ENCODE measurements around the gene CDKN2AIPNL.
"Not testable (repeated sequence)": the region's sequence is repeated elsewhere in the genome, so short reads cannot be mapped to it uniquely, and the experiment has no call there.

Gene CDKN2AIPNL

DNA sequence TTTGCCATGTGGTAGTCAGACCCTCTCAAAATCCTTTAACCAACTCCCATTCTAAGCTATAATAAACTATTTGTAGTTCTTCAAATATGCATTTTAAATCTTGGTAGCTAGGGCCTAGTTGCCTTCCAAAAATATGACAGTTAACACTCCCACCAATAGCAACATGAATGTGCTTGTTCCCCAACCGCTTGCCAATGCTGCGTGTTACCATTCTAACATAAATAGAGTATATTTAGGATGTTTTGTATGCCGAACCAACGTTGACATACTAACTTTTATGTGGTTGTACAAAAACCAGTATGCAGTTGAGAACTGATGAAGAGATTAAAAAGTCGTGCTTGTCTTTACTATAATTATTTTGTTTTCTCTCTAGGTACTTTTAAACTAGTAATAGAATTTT, 31.3 kb downstream of the CDKN2AIPNL start:
- DNase-seq (ENCODE audit: extremely low read depth, low read depth) = no peak
- TF ChIP-seq, protein P1, sequence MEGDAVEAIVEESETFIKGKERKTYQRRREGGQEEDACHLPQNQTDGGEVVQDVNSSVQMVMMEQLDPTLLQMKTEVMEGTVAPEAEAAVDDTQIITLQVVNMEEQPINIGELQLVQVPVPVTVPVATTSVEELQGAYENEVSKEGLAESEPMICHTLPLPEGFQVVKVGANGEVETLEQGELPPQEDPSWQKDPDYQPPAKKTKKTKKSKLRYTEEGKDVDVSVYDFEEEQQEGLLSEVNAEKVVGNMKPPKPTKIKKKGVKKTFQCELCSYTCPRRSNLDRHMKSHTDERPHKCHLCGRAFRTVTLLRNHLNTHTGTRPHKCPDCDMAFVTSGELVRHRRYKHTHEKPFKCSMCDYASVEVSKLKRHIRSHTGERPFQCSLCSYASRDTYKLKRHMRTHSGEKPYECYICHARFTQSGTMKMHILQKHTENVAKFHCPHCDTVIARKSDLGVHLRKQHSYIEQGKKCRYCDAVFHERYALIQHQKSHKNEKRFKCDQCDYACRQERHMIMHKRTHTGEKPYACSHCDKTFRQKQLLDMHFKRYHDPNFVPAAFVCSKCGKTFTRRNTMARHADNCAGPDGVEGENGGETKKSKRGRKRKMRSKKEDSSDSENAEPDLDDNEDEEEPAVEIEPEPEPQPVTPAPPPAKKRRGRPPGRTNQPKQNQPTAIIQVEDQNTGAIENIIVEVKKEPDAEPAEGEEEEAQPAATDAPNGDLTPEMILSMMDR (IDR thresholded peaks at IDR 0.05; ENCODE audit: low read depth, low read length) = no peak

DNA sequence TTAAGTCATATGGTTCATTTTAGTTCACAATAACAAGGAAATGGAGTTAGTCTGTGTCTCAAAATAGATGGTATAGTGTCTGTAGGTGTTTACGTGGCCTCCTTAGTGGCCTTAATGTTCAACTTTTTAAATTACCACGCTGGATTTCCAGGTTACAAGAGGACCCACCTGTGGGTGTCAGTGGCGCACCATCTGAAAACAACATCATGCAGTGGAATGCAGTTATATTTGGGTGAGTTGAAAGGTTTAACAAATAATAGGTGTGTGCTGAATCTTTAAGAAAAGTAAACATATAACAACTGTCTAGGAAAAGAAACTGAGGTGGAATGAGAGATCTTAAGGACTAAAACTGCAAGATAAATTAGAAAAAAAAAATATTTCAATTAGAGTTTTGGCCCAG, 37.4 kb downstream of the CDKN2AIPNL start:
- TF ChIP-seq, protein P1 (IDR thresholded peaks at IDR 0.05; ENCODE audit: low read depth, low read length) = no peak
- DNase-seq (ENCODE audit: extremely low read depth, low read depth) = no peak

DNA sequence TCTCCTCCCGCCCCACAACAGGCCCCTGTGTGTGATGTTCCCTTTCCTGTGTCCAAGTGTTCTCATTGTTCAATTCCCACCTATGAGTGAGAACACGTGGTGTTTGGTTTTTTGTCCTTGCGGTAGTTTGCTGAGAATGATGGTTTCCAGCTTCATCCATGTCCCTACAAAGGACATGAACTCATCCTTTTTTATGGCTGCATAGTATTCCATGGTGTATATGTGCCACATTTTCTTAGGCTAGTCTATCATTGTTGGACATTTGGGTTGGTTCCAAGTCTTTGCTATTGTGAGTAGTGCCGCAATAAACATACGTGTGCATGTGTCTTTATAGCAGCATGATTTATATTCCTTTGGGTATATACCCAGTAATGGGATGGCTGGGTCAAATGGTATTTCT, 38.0 kb downstream of the CDKN2AIPNL start:
- DNase-seq (ENCODE audit: extremely low read depth, low read depth) = not testable (repeated sequence)

DNA sequence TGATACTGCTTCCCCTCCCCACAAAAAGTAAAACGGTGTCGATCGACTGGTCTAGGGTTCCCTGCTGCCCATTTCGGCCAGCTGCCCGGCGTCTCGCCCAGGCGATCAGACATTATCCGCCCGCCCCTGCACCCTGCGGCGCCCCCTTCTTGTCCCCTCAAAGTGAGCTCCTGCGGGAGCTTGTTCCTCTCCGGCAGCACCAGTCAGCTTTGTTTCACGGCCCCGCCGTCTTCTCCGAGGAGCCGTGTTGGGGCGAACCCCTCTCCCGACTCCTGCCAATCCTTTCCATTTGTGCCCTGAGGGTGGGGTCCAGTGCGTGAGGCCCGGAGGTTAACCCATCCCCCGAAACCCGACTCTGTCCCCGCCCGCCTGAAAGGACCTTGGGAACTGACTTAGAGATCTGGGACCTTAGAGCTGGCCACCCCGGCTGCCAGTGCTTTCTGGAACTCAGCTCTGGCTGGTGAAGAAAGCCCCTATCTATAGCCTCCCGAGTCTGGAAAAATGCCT, 39.8 kb downstream of the CDKN2AIPNL start:
- TF ChIP-seq, protein P1 (IDR thresholded peaks at IDR 0.05; ENCODE audit: low read depth, low read length) = no peak
- DNase-seq (ENCODE audit: extremely low read depth, low read depth) = peak; percentile 29

DNA sequence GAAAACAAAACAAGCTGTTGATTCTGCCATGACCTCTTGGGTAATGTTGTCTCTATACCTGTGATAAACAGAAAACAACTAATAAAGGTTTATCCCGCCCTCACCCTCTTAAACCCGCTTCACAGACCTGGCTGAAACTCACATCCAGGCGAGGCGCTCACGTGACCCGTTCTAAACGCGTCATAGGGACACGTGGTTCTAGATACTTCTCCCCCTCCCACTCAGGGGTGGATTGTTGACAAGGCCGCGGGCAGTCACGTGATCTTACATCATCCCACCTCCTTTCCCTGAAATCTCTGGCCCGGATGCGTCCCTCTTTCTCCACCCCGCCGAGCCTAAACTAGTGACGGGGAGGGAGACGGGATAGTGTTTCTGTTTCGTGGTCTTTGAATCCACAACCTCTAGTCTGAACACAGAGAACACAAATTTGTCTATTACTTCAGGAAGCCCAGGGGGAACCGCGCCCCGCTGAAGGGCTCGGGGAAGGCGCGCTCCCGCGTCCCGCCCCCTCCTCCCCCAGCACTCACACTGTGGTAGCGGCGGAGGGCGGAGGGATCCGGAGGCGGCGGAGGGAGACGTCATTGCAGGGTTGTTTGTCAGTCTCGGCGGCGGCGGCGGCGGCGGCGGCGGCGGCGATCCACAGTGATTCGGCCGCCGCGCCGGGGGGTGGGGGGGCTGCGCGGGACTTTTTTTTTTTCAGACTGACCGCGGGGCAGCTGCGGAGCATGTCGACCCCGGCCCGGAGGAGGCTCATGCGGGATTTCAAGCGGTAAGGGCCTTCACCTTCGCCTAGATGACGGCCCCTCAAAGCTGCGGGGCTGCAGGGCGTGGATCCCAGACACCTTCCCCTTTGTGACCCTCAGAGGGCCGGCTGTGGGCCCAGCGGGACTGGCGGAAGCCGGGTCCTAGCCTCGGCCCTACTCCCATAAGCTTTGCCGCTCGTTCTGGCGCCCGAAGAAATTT, 40.5 kb downstream of the CDKN2AIPNL start, which contains the start of gene UBE2B:
Gene UBE2B, plus strand, starts transcription at position 699 of the 963 bp plus-strand sequence. Its CDS starts 27 bp downstream, at position 726.
- DNase-seq (ENCODE audit: extremely low read depth, low read depth) = peak; percentile 100
- TF ChIP-seq, protein P1 (IDR thresholded peaks at IDR 0.05; ENCODE audit: low read depth, low read length) = no peak

DNA sequence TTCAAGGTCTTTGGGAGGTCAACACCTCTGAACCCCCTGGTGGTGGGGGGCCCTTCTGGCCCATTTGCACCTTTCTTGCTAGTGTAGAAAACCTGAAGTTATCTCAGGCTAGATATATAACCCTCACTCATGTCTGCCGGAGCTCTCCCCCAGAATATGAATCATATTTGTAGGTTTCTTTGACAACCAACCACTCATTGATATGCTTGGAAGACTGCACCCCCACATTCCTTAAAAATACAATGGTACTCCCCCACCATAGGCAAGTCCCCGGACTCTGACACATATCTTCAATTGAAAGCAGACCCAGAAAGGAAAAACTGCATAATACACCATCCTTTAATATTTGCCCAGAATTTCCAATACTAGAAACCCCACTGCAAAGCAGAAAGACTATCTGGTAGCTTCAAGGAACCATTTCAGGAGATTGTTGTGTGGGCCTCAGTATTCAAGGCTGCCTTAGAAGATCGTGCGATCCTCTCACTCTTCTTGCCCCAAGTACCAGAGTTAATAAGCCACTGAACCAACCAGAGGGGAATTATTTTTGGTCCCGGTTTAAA, 41.3 kb downstream of the CDKN2AIPNL start:
- DNase-seq (ENCODE audit: extremely low read depth, low read depth) = no peak
- TF ChIP-seq, protein P1 (IDR thresholded peaks at IDR 0.05; ENCODE audit: low read depth, low read length) = no peak

DNA sequence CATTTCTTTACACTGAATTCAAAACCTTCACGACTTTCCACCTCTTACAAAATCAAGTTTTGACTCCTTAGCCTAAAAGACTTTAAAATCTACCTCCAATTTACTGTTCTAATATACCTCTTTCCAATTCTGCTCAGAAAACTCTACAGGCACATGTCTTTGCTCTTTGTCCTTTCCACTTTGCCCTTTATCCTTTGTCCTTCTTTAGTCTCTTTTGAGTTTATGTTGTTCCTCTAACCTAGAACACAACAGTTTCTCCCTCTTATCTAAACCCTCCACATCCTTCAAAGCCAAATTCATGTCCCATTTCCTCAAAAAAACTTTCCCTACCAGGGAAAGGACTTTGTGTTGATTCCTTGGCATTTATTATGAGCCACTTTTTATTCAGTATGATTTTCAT, 46.1 kb downstream of the CDKN2AIPNL start:
- no peak for DNase-seq (ENCODE audit: extremely low read depth, low read depth)
- TF ChIP-seq, protein P1 (IDR thresholded peaks at IDR 0.05; ENCODE audit: low read depth, low read length) = no peak

Measured in AG09319 (cell line).